Ecto neural progenitor cell (in vitro differentiated cells): Measurements from ENCODE around the gene SLCO4A1.
"Not testable (repeated sequence)": the region's sequence is repeated elsewhere in the genome, so short reads cannot be mapped to it uniquely, and the experiment has no call there.

ENCODE experiments used
- DNase-seq: peaks from one replicate; pipeline ENCODE4 v3.0.0-alpha.2; 2018; ENCODE audit warnings: low spot score

Gene SLCO4A1

DNA sequence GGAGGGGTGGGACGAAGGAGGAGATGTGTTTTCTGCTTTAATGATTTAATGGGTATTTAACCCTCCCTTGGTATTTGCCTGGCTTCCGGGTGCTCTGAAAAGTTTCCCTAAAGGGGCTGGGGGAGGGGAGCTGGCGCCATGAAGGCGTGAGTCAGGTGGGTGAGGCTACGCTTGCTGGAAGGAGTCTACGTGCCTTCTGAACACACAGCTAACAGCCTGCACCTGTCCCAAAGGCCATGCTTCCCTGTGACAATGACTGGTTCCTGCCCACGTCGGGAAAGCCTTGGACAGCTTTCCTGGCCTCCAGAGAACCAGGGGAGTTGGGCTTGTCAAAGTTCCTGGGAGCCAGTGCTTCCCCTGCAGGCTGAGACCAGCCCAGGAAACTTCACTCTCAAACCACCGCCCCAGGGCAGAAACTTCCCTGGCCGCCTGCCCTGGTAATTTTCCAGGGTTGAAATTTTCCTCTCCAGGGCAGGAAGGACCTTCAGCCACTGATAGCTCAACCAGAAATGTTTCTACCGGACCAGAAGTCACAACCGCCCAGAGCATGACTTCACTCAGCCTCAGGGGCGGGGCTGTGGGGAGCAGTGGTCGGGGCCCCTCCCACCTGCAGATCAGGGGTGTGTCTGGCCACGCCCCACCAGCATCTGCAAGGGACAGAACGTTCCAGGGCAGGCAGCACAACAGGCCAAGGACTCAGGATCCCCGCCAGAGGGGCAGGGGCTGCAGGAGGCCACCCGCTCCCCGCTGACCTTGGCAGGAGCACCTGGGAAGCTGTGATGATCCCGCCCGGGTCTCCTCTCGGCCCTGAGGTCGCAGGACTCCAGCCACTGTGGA, 18.6 kb upstream of the SLCO4A1 start:
- peak; percentile 85 for DNase-seq

DNA sequence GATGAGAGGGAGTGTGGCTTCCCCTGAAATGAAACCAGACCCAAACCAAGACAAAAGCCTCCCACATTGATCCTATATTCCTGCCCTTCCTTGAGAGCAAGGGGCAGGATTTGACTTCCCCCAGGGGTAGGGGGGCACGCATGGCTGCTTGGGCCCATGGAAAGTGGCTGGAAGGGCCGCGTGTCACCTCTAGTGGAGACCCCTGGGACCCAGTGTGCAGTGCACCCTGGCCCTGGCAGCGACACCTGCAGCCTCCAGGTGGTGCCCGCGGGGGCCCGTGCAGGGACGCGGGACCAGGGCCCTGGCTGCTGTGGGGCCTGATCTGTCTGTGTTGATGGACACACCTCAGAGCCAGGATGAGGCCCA, 18.0 kb upstream of the SLCO4A1 start:
- no peak for DNase-seq

DNA sequence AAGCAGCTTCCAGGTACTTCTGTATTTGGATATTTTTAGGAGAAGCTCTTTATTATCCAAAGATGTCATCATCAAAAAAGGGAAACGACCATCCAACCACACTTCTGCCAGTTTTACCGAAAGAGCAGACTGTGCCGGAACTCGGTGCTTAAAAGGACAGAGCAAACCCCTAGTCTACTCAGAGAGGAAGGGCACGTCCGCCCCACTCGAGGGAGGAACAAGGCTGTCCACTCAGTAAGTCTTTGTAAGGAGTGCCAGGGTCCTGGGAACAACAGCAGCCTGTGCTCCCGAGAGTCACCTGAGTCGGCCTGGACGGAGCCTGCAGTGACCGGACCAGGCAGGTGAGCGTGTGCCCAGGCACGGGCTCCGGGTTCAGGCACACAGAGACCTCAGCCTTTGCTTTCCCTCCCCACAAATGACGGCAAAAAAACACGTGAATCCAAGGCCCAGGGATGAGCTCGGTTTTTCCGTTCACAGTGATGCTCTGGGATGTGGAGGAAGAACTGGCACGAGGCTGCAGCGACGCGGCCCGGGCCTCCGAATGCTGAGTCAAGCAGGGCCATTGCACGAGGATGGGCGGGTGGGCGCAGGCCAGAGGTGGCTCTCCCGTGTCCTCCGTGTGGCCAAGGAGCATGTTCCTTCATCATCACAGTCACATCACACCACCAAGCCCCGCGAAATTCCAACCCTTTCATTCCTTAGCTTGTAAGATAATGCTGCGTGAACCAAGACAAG, 17.4 kb upstream of the SLCO4A1 start:
- no peak for DNase-seq

DNA sequence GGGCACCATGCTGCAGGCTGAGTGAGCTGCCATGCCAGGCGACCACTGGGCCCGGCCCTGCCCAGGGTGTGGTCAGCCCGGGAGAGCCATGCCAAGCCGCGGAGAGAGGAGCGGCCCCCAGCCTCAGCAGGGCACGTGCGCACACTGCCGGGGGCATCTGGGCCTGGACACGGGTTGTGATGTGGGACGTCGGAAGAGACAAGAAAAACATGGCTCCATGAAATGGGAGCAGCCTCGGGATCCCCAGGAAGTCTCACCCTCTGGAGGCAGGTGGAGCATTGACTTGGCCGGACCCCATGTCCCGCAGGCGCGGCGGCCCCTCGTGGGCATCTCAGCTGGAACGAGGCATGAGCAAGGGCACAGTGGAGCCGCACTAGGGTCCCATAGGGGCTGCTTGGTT, 16.8 kb upstream of the SLCO4A1 start:
- no peak for DNase-seq

DNA sequence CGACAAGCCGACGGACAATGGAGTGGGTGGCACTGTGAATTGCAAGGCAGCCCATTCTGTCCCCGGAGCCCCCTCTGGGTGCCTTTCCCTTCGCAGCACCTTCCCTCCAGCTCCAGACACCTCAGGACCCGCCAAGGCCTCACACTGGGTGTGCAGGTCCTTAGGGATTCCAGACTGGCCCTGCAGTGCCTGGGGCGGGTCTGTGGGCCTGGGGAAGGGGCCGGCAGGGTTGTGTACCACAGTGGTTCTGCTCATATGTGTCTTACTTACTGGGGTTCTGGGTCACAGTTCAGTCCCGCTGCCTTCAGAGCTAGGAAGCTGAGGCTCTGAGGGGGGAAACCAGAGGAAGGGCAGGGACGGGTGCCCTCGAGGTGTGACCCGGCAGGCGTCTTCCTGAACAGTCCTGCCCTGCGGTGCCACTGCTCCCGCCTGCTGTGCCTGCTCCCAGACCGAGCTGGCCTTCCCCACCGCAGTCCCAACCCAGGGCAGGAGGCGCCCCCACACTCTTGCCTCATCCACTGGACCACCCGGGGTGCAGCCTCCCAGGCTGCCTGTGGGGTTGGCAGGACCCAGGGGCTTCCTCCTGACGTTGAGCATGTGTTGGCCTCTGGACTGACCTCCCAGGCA, 16.3 kb upstream of the SLCO4A1 start:
- no peak for DNase-seq

DNA sequence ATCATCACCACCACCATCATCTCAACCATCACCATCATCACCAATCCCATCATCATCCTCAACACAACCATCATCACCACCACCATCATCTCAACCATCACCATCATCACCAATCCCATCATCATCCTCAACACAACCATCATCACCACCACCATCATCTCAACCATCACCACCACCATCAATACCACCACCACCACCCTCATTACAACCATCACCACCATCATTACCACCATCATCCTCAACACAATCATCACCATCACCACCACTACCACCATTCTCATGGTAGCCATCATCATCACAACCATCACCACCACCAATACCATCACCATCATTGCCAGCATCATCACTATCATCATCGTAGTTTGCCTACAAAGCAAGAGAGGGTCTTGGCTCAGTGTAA, 14.9 kb upstream of the SLCO4A1 start:
- not testable (repeated sequence) for DNase-seq

DNA sequence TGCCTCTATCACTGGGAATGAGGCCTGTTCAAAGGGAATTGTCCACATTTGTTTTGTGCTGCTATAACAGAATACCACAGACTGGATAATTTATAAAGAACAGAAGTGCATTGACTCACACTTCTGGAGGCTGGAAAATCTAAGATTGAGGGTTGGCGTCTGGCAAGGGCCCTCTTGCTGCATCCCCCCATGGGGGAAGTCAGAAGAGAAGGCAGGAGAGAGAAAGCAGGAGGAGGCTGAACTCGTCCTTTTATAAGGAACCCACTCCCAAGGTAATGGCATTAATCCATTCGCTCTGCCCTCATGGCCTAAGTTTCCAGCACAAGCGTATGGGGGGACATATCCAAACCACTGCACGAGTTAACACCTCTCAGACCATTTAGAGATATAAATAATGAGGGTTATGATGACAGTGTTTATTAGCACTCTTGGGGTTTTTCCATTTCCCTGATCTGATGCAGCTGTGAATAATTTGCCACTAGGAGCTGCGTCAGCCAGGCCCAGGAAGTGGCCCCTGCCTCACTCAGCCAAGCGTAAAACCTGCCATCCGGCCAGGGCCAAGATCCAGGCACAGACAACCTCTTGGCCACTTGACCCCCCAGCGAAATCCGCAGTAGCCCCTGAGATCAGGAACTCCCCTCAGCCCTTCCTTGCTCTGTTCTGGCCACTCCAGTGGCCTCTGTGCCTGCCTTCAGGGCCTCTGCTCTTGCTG, 14.2 kb upstream of the SLCO4A1 start:
- no peak for DNase-seq

DNA sequence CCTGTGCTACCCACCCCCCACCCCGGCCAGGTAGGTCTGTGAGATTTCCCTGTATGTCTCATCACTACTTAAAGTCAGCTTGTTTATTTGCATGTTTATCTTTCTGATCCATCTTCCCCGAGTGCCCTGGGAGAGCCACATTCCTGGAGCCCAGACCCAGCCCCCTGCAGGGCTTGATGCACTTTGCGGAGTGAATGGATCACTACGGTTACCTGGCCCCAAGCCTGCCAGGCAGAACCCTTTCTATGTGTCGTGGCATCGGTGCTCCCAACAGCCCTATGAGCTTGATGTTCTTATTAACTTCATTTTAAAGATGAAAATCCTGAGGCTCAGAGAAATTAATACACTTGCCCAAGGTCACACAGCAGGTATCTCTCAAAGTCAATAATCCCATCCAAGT, 13.6 kb upstream of the SLCO4A1 start:
- DNase-seq: no peak

DNA sequence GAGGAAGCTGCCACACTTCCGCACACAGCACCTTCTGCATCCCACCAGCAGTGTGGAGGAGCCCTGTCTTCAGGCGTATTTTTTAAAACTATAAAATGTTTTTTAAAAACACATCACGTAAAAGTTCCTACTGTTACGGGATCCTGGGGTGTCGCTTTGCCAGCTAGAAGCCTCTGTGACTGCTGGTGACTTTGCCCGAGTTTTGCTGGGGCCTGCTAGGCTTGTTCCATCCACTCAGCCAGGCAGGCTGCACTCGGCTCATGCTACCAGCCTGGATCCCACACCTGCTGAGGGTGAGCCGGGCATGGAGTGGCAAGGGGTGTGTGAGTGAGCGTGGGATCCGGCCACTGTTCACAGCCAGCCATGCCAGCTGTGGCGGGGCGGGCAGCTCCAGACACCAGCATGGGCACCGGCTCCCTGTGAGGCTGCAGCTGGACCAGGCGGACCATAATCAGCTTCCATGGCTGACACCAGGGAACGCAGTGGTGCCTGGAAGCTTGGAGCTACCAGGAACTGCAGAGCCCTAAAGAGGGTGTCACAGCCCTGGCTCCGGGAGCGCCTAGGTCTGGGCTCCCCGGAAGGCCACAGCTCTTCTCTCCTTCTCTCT, 12.3 kb upstream of the SLCO4A1 start:
- no peak for DNase-seq

DNA sequence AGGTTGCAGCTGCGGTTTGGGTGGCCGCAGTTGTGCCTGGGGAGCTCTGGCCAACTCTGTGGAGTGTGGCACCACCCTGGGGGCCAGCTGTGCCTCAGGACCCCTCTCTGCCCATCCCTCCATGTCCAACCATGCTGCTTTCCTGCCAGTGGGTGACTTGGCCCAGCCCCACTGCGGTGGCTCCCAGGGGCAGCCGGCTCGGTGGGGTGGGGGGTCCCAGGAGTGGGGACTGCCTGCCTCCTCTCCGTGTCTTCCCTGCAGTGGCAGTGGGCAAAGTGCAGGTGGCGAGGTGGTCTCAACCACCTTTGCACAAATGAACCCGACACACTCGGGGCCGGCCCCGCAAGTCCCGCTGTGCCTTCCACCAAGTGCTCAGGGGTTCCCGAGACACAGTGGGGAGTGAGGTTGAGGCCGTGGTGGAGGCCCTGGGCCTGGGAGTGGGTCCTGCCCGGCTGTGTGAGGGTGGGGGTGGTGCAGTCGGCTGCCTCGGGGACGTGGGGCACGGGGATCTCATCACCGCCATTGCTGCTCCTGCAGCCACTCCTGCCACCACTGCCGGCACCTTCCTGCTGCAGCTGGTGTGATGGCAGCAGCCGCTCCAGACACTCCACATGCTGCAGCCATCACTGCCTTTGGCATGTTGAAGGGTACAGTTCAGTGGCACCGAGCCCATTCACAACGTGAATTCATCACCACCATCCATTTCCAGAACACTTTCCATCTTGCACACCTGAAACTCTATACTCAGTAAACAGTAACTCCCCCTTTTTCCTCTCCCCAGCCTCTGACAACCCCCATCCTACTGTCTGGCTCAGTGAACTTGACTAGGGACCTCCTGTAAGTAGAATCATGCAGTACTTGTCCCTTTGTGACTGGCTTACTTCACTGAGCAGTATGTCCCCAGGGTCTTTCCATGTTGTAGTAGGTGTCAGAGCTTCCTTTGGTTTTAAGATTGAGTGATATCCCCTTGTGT, 10.7 kb upstream of the SLCO4A1 start:
- no peak for DNase-seq

DNA sequence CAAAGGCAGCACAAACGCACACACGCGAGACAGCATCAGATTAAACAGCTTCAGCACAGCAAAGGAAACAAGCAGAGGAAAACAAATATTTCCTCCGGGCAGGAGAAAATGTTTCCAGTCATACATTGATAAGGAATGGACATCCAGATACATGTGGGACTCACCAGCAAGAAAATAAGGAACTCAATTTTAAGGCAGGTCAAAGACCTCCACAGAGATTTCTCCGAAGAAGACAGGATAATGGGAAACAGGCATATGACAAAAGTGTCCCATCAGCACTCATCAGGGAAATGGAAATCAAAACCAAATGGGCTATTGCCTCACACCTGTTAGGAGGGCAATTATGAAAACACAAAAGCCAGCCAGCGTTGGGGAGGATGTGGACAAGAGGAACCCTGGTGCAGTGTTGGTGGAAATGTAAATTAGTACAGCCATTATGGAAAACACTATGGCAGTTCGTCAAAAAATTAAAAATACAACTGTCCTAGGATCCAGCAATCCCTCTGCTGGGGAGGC, 9.7 kb upstream of the SLCO4A1 start:
- no peak for DNase-seq

DNA sequence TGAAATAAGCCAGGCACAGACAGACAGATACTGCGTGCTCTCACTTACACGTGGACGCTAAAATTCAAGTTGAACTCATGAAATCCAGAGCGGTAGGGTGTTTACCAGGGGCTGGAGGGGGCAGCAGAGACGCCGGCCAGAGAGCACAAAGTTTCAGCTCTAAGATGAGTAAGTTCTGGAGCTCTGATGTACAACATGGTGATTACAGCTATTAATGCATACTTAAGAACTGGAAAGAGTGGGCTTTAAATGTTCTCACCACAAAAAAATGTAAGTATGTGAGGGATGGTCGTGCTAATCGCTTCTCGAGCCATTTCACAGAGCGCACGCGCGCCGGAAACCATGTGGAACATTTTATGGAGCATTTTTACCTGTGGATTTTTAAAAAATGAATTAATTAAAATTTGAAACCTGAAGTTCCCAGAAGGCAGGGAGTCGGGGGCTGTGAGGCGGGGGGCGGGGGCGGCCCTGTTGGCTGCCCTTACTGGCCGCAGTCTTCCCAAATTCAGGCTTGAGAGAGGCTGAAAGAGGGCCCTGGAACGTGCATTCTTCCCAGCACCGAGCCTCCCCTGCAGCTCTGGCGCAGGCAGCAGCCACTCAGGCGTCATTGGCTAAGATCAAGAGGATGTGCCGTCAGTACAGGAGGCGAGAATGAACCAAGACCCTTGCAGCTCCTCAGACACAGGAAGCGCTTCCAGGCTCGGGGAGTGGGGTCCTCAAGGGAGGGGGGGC, 8.5 kb upstream of the SLCO4A1 start:
- no peak for DNase-seq

DNA sequence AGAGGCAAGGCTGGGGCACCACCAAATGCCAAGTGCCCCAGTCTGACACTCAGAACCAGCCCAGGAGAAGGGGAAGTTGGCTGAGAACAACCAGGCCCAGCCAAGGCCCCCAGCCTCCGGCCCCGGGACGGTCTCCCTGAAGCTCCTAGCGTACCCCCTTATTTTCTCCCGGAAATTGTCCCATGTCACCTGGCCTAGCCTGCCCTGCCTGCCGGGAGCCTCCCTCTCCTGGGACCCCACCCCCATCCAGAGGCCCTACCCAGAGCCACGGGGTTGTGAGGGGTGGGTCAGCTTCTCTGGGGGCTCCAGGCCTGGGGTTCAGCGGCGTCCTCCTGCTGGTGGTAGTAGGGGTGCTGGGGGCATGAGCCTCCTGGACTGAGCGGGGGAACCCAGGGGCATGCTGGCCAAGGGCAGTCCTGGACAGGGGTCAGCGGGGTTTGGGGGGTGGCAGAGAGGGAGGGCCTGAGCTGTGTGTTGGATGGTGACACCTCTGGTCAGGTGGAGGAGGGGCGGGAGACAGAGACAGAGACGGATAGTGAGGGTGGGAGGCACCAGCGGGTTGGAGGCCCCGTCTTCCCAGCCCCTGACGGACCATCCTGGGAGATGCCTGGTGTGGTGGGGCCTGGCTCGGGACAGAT, 7.9 kb upstream of the SLCO4A1 start:
- no peak for DNase-seq

DNA sequence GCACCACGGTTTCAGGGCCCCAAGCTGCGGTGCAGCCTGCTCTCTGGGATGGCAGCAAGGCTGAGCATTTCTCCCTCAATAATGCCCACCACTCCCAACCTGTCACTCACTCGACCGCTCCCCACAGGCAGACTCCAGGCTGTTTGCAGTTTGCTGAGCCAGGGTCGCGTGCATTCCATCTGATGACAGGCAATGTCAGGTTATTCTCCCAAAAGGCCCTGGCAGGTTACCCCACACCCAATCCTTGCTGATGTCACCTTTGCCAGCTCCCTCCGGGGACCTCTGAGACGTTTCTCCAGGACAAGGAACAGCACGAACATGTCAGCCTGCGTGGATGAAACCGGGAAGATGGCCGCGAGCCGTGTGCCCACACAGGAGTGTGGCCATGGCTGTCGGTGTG, 7.1 kb upstream of the SLCO4A1 start:
- no peak for DNase-seq

DNA sequence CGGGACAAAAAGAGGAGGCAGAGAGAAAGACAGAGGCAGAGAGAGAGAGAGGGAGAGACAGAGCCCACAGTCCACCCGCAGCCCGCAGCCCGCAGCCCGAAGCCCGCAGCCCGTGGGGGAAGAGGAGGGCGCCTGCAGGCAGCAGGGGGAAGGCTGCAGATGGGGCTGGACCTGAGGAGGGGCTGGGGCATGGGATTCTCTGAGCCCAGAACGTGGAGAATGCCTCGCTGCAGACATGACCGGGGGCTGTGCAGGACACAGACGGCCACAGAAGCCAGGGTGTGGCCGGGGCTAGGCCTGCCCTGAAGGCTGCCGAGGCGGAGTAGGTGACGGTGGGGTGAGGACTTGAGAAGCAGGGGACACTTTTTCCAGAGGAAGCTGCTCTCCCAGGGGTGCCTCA, 6.5 kb upstream of the SLCO4A1 start:
- no peak for DNase-seq

DNA sequence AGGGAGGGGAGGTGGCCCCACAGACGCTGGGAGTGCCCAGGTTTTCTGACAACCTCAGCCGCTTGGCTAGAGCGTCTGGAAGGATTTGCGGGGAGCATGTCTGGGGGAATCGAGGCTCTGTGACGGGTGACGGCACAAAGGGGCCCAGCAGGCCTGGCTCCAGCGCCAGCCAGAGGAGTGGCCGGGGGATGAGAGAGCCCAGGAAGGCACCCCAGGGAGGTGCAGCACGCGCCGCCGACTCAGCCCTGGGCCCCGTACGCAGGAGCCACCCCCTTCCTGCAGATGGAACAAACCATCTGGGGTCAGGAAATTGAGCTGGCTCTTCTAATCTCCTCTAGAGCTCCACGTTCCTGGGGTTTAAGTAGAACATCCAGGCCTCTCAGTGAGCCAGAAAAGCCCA, 5.9 kb upstream of the SLCO4A1 start:
- DNase-seq: no peak

DNA sequence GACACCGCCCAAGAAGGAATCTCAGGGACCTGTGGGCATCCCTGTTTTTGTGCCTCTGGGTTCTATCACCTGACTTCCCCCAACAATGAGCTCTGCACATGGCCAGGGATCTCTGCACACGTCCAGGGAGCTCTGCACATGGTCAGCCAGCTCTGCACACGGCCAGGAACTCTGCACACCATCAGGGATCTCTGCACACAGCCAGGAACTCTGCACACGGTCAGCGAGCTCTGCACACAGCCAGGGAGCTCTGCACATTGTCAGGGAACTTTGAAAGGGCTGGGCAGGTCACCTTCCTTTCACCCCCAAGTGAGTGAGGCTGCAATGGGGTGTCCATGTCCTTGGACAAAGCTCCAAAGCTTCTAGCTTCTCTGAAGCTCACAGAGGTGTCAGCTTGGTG, 5.2 kb upstream of the SLCO4A1 start:
- no peak for DNase-seq

DNA sequence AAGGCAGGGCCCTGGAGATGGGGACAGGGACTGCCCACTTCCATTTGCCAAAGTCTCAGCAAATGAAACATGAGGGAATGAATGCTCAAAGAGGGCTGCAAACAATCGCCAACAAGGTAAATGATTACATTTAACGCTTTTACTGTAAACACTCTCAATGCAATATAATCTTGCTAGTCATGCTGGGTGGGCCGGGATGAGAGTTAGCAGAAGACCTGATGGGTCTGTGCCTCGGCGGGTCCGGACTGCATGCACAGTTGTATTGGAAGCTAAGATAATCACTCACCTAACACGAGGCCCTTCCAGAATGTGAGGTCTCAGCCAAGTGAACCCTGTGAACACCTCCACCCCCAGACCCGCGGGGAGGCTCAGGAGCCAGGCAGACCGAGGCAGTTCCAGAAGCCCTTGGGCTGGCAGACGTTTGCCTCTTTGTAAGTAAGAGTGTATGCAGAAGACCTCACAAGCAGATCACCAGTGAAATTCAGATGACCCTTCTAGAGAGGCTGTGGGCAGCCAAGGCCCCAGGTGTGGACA, 4.7 kb upstream of the SLCO4A1 start:
- DNase-seq: no peak

DNA sequence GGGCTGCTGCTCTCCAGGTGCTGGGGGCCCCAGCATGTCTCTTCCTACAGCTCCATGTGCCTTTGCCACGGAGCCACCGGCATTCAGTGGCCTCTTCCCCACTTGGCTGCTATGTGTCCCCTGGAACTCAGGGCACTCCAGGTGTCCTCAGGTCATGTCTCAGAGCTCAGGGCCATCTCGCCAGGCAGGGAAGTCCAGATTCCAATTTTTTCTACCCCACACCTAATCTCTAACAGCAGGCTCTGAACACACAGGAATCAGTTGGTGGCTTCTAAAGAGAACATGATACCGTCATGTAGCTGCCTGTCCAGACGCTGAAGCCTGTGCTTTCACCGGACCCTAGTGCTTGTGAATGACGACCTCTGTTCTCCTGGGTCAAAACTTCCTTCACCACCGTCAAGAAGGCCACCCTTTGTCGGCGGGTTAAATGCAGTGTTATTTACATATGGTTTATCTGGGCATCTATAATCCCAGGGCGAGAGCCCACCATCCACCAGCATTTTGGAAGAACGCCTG, 4.2 kb upstream of the SLCO4A1 start:
- no peak for DNase-seq
